Suprapubic skin (tissue), 4 donors: ENCODE results near the gene FAM117A.

Source experiments
- CTCF ChIP-seq, 2 donors: fragments of 200-600 bp in 1 of 2; fragments of 450-650 bp in 1 of 2; sonication (generic) in 1 of 2; IDR thresholded peaks; one replicate each; pipeline ENCODE4 v1.5.1; 2016 to 2019; ENCODE audit warnings: antibody characterized with exemption in 2 of 2, mild to moderate bottlenecking in 1 of 2, moderate library complexity in 1 of 2
- EP300 ChIP-seq: sonication (generic); formaldehyde crosslinking; IDR thresholded peaks from one replicate; pipeline ENCODE4 v1.6.1; 2017; ENCODE audit warnings: antibody characterized with exemption
- POLR2A ChIP-seq, 2 donors: fragments of 450-650 bp; IDR thresholded peaks; one replicate each; pipeline ENCODE4 v1.6.1; 2017; ENCODE audit warnings: antibody characterized with exemption in 2 of 2, mild to moderate bottlenecking in 2 of 2, moderate library complexity in 2 of 2
- POLR2AphosphoS5 ChIP-seq, 3 donors: sonication (generic); formaldehyde crosslinking; IDR thresholded peaks; one replicate each; pipeline ENCODE4 v1.6.1; 2017; ENCODE audit warnings: antibody characterized with exemption in 3 of 3

DNA sequence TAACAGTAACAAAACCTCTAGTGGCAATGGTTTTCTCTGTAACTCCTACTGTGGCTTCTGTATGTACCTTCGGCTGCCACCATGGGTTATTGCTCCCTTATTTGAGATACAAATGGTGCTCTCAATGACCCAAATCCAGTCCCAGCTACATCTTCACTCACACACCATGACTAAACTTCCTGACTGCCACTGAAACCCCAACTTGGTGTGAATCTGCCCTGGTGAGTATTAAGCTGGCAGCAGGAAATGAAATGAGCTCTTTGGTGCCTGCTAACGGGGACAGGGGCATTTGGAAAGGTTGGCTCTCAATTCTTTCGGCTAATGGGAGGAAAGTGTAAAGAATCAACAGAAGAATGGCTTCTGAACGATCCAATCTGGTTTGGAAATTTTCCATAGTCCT is 48.7 kb downstream of the FAM117A start:
- no peak for TF ChIP-seq CTCF (IDR thresholded peaks at IDR 0.05)
- no peak for TF ChIP-seq POLR2AphosphoS5 (IDR thresholded peaks at IDR 0.05)
- TF ChIP-seq EP300 = no peak
- TF ChIP-seq POLR2A (IDR thresholded peaks at IDR 0.05) = no peak
